GM06990 (cell line): ENCODE measurements around the gene PTPRN2.

Experiments used
- DNase-seq: peaks from one replicate; pipeline ENCODE4 v3.0.0-alpha.2; 2011; ENCODE audit not compliant: insufficient read length; ENCODE audit errors: extremely low read depth
- H3K27me3 ChIP-seq: replicated peaks from 2 replicates; pipeline ENCODE4 v1.6.0; 2011; ENCODE audit warnings: low read length; ENCODE audit not compliant: control insufficient read depth, insufficient read depth
- H3K36me3 ChIP-seq: 2 replicates; pipeline ENCODE4 v1.5.1; 2011; ENCODE audit warnings: low read length; ENCODE audit not compliant: control insufficient read depth, insufficient read depth
- H3K4me3 ChIP-seq: replicated peaks from 2 replicates; pipeline ENCODE4 v1.5.1; 2011; ENCODE audit warnings: low read depth, mild to moderate bottlenecking, control low read depth, low read length
- TF ChIP-seq, protein P1 (sequence below): IDR thresholded peaks from 2 replicates; pipeline ENCODE4 v1.5.1; 2011; ENCODE audit warnings: low read length, control low read depth, mild to moderate bottlenecking, inconsistent platforms; ENCODE audit not compliant: insufficient read depth, poor library complexity, severe bottlenecking

Gene PTPRN2

DNA sequence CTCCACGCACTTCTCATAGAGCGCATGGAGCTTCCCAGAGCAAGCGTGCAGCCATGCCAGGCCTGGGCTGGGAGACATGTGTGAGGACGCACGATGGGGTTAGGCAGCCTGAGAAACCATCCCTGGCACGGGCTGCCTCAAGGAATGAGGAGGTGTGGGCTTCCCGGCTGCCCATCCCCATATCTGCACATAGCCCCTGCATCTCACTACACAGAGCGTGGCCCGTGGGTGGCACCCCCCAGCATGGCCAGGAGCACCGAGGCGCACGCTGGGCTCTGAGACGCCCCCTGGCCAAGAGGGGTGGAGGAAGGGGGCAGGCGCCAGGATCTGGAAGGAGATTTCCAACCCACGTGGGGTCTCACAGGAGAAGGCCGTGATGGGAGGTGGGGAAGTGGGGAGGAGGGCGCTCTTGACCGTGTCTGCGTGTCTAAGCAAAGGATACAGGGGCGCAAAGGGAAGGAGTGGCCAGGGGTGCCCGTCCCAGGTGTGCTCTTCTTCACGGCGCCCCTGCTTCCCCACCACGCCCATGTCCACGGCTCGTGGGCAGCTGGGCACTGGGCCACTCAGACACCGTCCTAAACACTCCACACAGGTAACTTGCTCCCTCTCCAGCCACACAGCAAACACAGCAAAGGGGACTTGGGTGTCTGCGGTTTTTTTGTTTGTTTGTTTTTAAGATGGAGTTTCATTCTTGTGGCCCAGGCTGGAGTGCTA is 340.5 kb downstream of the PTPRN2 start:
- H3K36me3 ChIP-seq = no peaks in the 10 kb centered on the region
- H3K27me3 ChIP-seq = no peaks in the 10 kb centered on the region
- H3K4me3 ChIP-seq = no peak overlapping the region
- DNase-seq = no peak
- TF ChIP-seq, protein P1, sequence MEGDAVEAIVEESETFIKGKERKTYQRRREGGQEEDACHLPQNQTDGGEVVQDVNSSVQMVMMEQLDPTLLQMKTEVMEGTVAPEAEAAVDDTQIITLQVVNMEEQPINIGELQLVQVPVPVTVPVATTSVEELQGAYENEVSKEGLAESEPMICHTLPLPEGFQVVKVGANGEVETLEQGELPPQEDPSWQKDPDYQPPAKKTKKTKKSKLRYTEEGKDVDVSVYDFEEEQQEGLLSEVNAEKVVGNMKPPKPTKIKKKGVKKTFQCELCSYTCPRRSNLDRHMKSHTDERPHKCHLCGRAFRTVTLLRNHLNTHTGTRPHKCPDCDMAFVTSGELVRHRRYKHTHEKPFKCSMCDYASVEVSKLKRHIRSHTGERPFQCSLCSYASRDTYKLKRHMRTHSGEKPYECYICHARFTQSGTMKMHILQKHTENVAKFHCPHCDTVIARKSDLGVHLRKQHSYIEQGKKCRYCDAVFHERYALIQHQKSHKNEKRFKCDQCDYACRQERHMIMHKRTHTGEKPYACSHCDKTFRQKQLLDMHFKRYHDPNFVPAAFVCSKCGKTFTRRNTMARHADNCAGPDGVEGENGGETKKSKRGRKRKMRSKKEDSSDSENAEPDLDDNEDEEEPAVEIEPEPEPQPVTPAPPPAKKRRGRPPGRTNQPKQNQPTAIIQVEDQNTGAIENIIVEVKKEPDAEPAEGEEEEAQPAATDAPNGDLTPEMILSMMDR = no peak

DNA sequence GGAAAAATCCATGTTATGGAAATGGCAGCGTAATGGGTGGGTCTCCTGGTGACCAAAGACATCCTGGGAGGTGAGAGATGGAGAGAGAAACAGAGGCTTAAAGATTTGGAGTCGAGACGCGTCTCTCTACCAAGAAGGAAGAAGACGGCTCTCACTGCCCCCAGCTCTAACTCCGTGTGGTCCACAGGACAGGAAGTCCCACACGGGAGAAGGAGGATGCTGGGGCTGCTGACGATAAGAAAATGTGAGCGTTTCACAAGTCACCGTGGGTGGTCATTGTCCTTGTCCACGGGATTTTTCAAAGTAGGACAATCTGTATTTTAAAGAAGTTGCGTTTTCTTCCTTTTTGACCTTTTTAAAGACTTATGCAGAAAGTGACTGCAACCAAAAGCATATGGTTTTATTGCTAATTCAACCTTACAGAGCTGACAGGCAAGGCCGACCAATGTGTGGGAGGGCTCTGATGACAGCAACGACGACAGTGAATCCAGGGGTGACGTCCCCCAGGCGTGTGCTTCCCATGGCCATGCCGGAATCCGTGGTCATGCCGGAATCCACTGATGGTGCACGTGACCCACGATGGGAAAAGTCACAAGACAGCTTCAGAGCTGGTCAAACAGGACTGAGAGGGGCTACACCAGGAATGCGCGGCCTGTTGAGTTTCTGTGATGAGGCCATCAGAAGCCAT is 341.2 kb downstream of the PTPRN2 start:
- no peak overlapping the region for H3K4me3 ChIP-seq
- no peak for DNase-seq
- TF ChIP-seq, protein P1 = no peak
- H3K27me3 ChIP-seq = no peaks in the 10 kb centered on the region
- no peaks in the 10 kb centered on the region for H3K36me3 ChIP-seq

DNA sequence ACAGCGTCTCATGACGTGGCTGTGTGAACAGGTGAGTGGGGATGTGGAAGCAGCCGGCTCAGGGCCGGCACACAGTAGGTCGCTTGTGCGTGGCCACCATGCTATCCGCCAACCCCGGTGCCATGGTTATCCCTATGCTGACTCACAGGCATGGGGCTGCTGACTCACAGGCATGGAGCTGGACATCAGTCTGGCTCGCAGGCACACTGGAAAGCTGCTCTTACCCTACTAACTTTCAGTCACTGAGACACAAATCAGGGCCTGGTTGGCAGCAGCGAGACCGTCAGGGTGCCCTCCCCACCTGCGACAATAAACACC is 341.9 kb downstream of the PTPRN2 start:
- Histone ChIP-seq H3K27me3 (no peaks in the 10 kb centered on the region), H3K36me3 (no peaks in the 10 kb centered on the region), H3K4me3 (no peak overlapping the region)
- no peak for DNase-seq
- TF ChIP-seq, protein P1 = no peak

DNA sequence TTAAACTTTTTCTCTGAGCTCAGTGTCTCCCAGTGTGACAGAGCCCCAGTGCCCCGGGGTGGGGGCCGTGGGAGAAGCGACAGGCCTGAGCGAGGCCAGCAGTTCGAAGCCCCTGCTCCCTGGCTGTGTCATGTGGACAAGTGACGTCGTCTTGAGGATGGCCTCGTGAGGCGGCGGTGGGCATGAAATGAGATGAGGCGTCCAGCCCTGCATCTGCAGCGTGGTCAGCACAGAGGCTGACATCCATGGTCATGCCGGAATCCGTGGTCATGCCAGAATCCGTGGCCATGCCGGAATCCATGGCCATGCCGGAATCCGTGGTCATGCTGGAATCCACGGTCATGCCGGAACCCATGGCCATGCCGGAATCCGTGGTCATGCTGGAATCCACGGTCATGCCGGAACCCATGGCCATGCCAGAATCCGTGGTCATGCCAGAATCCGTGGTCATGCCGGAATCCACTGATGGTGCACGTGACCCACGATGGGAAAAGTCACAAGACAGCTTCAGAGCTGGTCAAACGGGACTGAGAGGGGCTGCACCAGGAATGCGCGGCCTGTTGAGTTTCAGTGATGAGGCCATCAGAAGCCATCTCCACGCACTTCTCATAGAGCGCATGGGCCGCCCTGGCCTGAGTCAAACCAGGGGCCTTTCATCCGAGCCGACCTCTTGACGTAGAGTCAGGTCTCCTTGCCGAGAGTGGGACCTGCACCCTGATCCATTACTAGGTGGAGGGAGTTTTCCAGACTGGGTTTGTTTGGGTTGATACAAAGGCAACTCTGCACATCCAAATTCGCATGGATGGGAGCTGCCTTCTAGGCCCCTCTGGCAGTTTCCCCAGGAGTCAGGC is 342.5 kb downstream of the PTPRN2 start:
- no peak overlapping the region for H3K4me3 ChIP-seq
- TF ChIP-seq, protein P1 = no peak
- DNase-seq = no peak
- no peaks in the 10 kb centered on the region for H3K36me3 ChIP-seq
- no peaks in the 10 kb centered on the region for H3K27me3 ChIP-seq

DNA sequence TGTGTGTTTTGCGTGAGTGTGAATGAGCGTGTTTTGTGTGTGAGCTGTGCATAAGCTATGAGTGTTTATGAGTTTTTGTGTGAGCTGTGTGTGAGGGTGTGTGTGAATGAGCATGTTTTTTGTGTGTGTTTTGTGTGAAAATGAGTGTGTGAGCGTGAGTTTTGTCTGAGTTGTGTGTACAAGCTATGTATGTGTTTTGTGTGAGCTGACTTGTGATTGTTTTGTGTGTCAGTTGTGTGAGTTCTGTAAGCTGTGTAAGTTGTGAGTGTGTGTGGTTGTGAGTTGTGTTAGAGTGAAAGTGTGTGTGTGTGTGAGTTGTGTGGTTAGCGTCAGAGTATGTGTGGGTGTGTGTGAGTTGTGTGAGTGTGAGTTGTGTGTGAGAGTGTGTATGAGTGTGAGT is 343.2 kb downstream of the PTPRN2 start:
- no peak for DNase-seq
- Histone ChIP-seq H3K36me3 (no peaks in the 10 kb centered on the region), H3K27me3 (no peaks in the 10 kb centered on the region), H3K4me3 (no peak overlapping the region)
- TF ChIP-seq, protein P1 = no peak
